ENCODE data around the gene KCNJ16. TPM values are rescaled to one million over a fixed set of nuclear protein-coding genes. Genes with fewer than 3 reads are reported as not detected.

KCNJ16 gene
- total and polyA plus RNA-seq, 9 of the 15 experiments (the other 6 are each of a cell fraction or from before 2014, with no cell fraction given), result 0.01 to 0.75 (median 0.07) TPM; not detected in 4

- no peak overlapping the region for H3K9ac ChIP-seq (ENCODE audit: insufficient read depth in 1 of 2, low read depth in 2 of 2, low read length in 2 of 2)
- no TSS peak for BruUV-seq (replicated peaks)
- no peak overlapping the region for H3K4me2 ChIP-seq (ENCODE audit: insufficient read depth, low read length)
- CTCF ChIA-PET (ENCODE audit: low intra/inter-chr PET ratio), result no interaction called here
- no peak for ATAC-seq
- H3K9me1 ChIP-seq (ENCODE audit: control insufficient read depth, insufficient read depth, low read length), result no peaks in the 10 kb centered on the region
- in situ Hi-C loops (cut with MboI), result no loop called here
- H3K36me3 ChIP-seq (ENCODE audit: control insufficient read depth, insufficient read depth, low read length), result no peaks in the 10 kb centered on the region
- no peaks in the 10 kb centered on the region for H3K79me2 ChIP-seq (ENCODE audit: control insufficient read depth, insufficient read depth, low read length)
- H3K9me3 ChIP-seq (replicated peaks; ENCODE audit: control insufficient read depth, insufficient read depth, low read depth, low read length), result no peaks in the 10 kb centered on the region
- intact Hi-C loops (cut with micrococcal nuclease), result no loop called here
- H4K20me1 ChIP-seq (replicated peaks; ENCODE audit: control insufficient read depth, insufficient read depth, low read length), result no peaks in the 10 kb centered on the region
- no peak overlapping the region for H3K27ac ChIP-seq (ENCODE audit: extremely low read depth, low read depth, low read length)
- 0% methylated on average over 3 of the region's 3 CpGs for WGBS (ENCODE audit: insufficient coverage, low coverage, missing lambda C conversion rate)
- TF ChIP-seq CBX5 (IDR thresholded peaks at IDR 0.05; ENCODE audit: borderline replicate concordance, low read depth), result no peak
- TF ChIP-seq ZNF79 (CRISPR knock-in tag; IDR thresholded peaks at IDR 0.05; ENCODE audit: low read depth), result no peak
- TF ChIP-seq XRCC4 (IDR thresholded peaks at IDR 0.05; ENCODE audit: extremely low read depth, insufficient read depth, insufficient read length), result no peak
- TF ChIP-seq NFXL1 (CRISPR knock-in tag; IDR thresholded peaks at IDR 0.05), result no peak
- TF ChIP-seq CEBPG (CRISPR knock-in tag; IDR thresholded peaks at IDR 0.05), result no peak
- no peak for TF ChIP-seq CEBPG (tag; conservative IDR thresholded peaks at IDR 0.05 in 1 of 2, IDR thresholded peaks at IDR 0.05 in 1 of 2)
- no peak for TF ChIP-seq ZNF668 (CRISPR knock-in tag; IDR thresholded peaks at IDR 0.05)
- TF ChIP-seq NFE2 (IDR thresholded peaks at IDR 0.05; ENCODE audit: low read depth), result no peak
- no peak for TF ChIP-seq ZNF184 (CRISPR knock-in tag; IDR thresholded peaks at IDR 0.05)
- no peak for TF ChIP-seq MTA2 (IDR thresholded peaks at IDR 0.05; ENCODE audit: low read depth)
- no peak for TF ChIP-seq SMARCA4 (IDR thresholded peaks at IDR 0.05)
- no peak for TF ChIP-seq GTF2B (IDR thresholded peaks at IDR 0.05; ENCODE audit: extremely low read depth, insufficient read length)
- TF ChIP-seq RBM17 (IDR thresholded peaks at IDR 0.05; ENCODE audit: borderline replicate concordance, low read depth, low read length), result no peak
- no peak for TF ChIP-seq RFX7 (CRISPR knock-in tag; IDR thresholded peaks at IDR 0.05)
- no peak for TF ChIP-seq PML (IDR thresholded peaks at IDR 0.05; ENCODE audit: low read length)
- no peak for TF ChIP-seq ZNF23 (CRISPR knock-in tag; IDR thresholded peaks at IDR 0.05)
- POLR2A ChIA-PET, result interaction anchor here (1.0 kb wide), 1 partner anchor 14 kb away, joined by 3 read pairs; no protein-coding TSS in a partner anchor
- no peak overlapping the region for H3K4me3 ChIP-seq
- no peaks in the 10 kb centered on the region for H3K4me1 ChIP-seq (replicated peaks in 1 of 2; ENCODE audit: control insufficient read depth in 2 of 2, insufficient read depth in 2 of 2, low read length in 2 of 2)
- no peak for DNase-seq (ENCODE audit: extremely low read depth in 1 of 4, low spot score in 3 of 4)
- no peak overlapping the region for H2AFZ ChIP-seq (ENCODE audit: low read depth, low read length)
- FAIRE-seq, result no peak
- H3K27me3 ChIP-seq (ENCODE audit: control insufficient read depth in 2 of 2, insufficient read depth in 2 of 2, low read length in 2 of 2), result no peaks in the 10 kb centered on the region
These were observed 106.8 kb downstream of the KCNJ16 start for GRCh38 chr17:70181866-70182265.
